AG10803 (cell line): ENCODE results near the gene FAM50B.

Experiments
- DNase-seq: peaks from one replicate; pipeline ENCODE4 v3.0.0; 2010; ENCODE audit warnings: low read depth
- H3K4me3 ChIP-seq: 2 replicates; pipeline ENCODE4 v1.5.1; 2011; ENCODE audit warnings: mild to moderate bottlenecking, low read length, control low read depth
- CTCF ChIP-seq: conservative IDR thresholded peaks from 2 replicates; pipeline ENCODE4 v1.5.1; 2011; ENCODE audit warnings: mild to moderate bottlenecking, low read length, control low read depth, inconsistent platforms

Gene FAM50B

DNA sequence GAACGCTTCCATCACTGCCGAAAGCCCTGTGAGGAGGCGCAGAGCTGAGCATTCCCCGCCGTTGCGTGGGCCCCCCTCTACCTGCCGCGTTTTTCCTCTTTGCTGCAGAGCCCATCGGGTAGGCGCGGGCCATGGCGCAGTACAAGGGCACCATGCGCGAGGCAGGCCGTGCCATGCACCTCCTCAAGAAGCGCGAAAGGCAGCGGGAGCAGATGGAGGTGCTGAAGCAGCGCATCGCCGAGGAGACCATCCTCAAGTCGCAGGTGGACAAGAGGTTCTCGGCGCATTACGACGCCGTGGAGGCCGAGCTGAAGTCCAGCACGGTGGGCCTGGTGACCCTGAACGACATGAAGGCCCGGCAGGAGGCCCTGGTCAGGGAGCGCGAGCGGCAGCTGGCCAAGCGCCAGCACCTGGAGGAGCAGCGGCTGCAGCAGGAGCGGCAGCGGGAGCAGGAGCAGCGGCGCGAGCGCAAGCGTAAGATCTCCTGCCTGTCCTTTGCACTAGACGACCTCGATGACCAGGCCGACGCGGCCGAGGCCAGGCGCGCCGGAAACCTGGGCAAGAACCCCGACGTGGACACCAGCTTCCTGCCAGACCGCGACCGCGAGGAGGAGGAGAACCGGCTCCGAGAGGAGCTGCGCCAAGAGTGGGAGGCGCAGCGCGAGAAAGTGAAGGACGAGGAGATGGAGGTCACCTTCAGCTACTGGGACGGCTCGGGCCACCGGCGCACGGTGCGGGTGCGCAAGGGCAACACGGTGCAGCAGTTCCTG lies 693 bp downstream of the FAM50B start:
- no peak for TF ChIP-seq CTCF
- no peak for DNase-seq
- H3K4me3 ChIP-seq, result peak overlapping the region; percentile 64

DNA sequence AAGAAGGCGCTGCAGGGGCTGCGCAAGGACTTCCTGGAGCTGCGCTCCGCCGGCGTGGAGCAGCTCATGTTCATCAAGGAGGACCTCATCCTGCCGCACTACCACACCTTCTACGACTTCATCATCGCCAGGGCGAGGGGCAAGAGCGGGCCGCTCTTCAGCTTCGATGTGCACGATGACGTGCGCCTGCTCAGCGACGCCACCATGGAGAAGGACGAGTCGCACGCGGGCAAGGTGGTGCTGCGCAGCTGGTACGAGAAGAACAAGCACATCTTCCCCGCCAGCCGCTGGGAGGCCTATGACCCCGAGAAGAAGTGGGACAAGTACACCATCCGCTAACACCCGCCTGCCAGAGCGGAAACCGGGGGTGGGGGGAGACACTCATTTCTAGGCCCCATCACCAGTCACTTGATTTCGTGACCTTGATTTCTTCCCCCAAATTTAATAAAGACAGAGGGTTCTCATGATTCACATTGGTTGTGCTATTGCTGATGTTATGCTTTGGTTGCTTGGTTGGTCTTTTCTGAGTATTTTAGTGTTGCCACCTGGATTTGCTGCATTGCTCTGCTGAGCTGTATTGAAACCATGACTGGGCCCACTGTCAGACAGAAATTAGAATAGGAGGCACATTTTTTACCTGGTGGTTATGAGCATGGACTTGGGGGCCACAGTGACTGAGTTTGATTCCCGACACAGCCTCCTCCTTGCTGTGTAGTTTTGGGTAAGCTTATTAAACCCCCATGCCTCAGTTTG lies 1.5 kb downstream of the FAM50B start:
- no peak for TF ChIP-seq CTCF
- DNase-seq, result no peak
- peak overlapping the region; percentile 64; the same call in 1 of the 2 replicates for H3K4me3 ChIP-seq

GRCh38 chr6:3851839-3852238 lies 2.7 kb downstream of the FAM50B start:
- no peak for TF ChIP-seq CTCF
- DNase-seq, result no peak
- H3K4me3 ChIP-seq, result no peak overlapping the region

DNA sequence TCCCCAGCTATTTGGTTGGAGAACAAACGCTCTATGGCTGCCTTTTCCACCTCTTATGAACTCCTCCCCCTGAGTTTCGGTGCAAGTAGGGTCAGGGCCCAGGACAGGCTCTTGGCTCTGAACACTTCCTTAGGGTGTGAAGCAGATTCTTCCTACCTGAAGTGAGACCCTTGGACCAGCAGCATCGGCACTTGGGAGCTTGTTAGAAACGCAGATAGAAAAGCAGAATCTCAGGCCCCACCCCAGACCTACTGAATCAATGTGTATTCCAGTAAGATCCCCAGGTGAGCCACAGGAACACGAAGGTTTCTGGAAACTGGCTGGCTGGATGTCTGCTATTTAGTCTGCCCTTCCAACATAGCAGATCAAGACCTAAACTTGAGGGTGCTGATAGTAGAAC lies 3.2 kb downstream of the FAM50B start:
- TF ChIP-seq CTCF, result no peak
- DNase-seq, result no peak
- H3K4me3 ChIP-seq, result no peak overlapping the region

DNA sequence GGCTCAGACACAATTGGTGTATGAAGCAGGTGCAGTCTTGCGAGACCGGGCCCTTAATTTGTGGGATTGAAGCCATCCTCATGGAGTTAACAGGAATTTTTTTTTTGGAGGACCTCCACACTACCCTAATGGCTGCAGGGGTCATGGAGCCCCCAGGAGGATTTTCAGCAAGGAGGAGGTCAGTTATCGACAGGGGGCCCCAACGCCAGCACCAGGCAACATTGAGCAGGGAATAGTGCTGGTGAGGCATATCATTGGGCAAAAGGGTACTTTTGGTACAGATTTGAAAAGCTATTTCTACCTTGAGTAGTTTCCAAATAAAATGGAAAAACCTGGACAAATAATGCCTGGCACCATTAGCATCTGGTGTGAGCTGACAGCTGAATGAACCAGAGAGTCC lies 6.7 kb downstream of the FAM50B start:
- no peak for TF ChIP-seq CTCF
- no peak overlapping the region for H3K4me3 ChIP-seq
- DNase-seq, result no peak

DNA sequence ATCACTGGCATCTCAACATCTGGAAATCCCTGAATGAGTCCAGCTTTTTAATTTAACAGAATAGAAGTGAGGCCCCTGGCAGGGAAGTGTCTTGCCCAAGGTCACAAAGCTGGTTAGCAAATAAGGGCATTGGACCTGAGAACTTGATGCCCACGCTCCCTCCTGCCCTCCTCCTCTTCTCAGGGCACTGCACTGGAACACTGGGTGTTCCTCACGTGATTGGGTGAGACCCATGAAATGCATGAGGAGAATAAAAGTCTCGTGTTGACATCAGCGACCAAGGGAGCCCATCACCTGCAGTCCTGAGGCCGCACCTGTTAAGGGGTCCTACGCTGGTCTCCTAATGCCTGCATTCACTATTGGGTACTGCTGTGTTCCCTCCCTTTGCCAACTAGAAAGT lies 7.4 kb downstream of the FAM50B start:
- H3K4me3 ChIP-seq, result no peak overlapping the region
- no peak for DNase-seq
- no peak for TF ChIP-seq CTCF
